IMR-90 (cell line): ENCODE measurements around the gene R3HDML. TPM values are rescaled to one million over a fixed set of nuclear protein-coding genes. Genes with fewer than 3 reads are reported as not detected.

Source experiments
- ATAC-seq: fragments of 200-7000 bp; cut with Tn5 transposase; 2 replicates; pipeline ENCODE4 v1.9.1; 2020; ENCODE audit warnings: low read depth, mild to moderate bottlenecking, moderate library complexity
- BruUV-seq: library from RNA; stranded (reverse); fragments of 400-500 nt; replicated peaks from 2 replicates; lab custom pipeline; 2021; lab: Mats Ljungman, UMichigan
- CTCF ChIA-PET: fragments of 300-600 bp; formaldehyde crosslinking; extraction: SDS; loops from one replicate; lab custom pipeline; 2021; ENCODE audit warnings: antibody characterized with exemption; lab: Yijun Ruan, JAX
- POLR2A ChIA-PET: fragments of 300-600 bp; sonication (Branson Sonifier 250); formaldehyde crosslinking; loops from one replicate; lab custom pipeline; 2022; ENCODE audit warnings: antibody characterized with exemption; ENCODE audit not compliant: unreplicated experiment; lab: Charles Lee
- DNase-seq: peaks from one replicate; pipeline ENCODE4 v3.0.0; 2013
- H2AFZ ChIP-seq: replicated peaks from 2 replicates; pipeline ENCODE3; 2013; ENCODE audit warnings: low read length, mild to moderate bottlenecking; ENCODE audit not compliant: poor library complexity
- H2AK5ac ChIP-seq: 2 replicates; pipeline ENCODE4 v1.6.1; 2013; ENCODE audit warnings: low read depth, low read length, inconsistent platforms
- H2AK9ac ChIP-seq: replicated peaks from 2 replicates; pipeline ENCODE3; 2013; ENCODE audit warnings: mild to moderate bottlenecking, low read depth, low read length, moderate library complexity; ENCODE audit not compliant: poor library complexity
- H2BK120ac ChIP-seq: 2 replicates; pipeline ENCODE4 v1.6.1; 2013; ENCODE audit warnings: low read depth, low read length, inconsistent platforms
- H2BK15ac ChIP-seq: 3 replicates; pipeline ENCODE4 v1.6.1; 2013; ENCODE audit warnings: low read depth, low read length, inconsistent platforms
- H2BK20ac ChIP-seq: 2 replicates; pipeline ENCODE4 v1.6.1; 2013; ENCODE audit warnings: low read depth, mild to moderate bottlenecking, inconsistent platforms, low read length, moderate library complexity
- H2BK5ac ChIP-seq: 2 replicates; pipeline ENCODE4 v1.6.1; 2013; ENCODE audit warnings: mild to moderate bottlenecking, low read depth, low read length, inconsistent platforms; ENCODE audit not compliant: poor library complexity, severe bottlenecking
- H3K14ac ChIP-seq: replicated peaks from 2 replicates; pipeline ENCODE4 v1.6.1; 2013; ENCODE audit warnings: low read depth, low read length, inconsistent platforms
- H3K18ac ChIP-seq: 2 replicates; pipeline ENCODE4 v1.6.1; 2013; ENCODE audit warnings: low read depth, low read length, control low read depth
- H3K23ac ChIP-seq: 2 replicates; pipeline ENCODE4 v1.6.1; 2013; ENCODE audit warnings: low read depth, low read length, inconsistent platforms
- H3K27ac ChIP-seq: 2 replicates; pipeline ENCODE4 v1.5.1; 2013; ENCODE audit warnings: mild to moderate bottlenecking, control low read depth, low read length; ENCODE audit not compliant: insufficient read depth
- H3K27me3 ChIP-seq: 2 replicates; pipeline ENCODE4 v1.6.1; 2013; ENCODE audit warnings: low read length; ENCODE audit not compliant: control insufficient read depth, insufficient read depth
- H3K36me3 ChIP-seq: 2 replicates; pipeline ENCODE4 v1.6.1; 2013; ENCODE audit warnings: low read length, mixed read lengths; ENCODE audit not compliant: control insufficient read depth, insufficient read depth
- H3K4ac ChIP-seq: 2 replicates; pipeline ENCODE4 v1.6.1; 2013; ENCODE audit warnings: low read depth, low read length, inconsistent platforms
- H3K4me1 ChIP-seq: 2 replicates; pipeline ENCODE4 v1.6.1; 2013; ENCODE audit warnings: low read length, mixed read lengths; ENCODE audit not compliant: control insufficient read depth, insufficient read depth
- H3K4me2 ChIP-seq: 2 replicates; pipeline ENCODE4 v1.6.1; 2013; ENCODE audit warnings: low read depth, mild to moderate bottlenecking, control low read depth, low read length, moderate library complexity
- H3K4me3 ChIP-seq: 2 replicates; pipeline ENCODE4 v1.5.1; 2013; ENCODE audit warnings: low read depth, mild to moderate bottlenecking, control low read depth, low read length, moderate library complexity; ENCODE audit not compliant: insufficient read depth
- H3K56ac ChIP-seq: 2 replicates; pipeline ENCODE4 v1.6.1; 2013; ENCODE audit warnings: low read length, inconsistent platforms; ENCODE audit not compliant: insufficient read depth; ENCODE audit errors: extremely low read depth
- H3K79me1 ChIP-seq, 2 experiments: 2 replicates each; pipeline ENCODE4 v1.6.1; 2013; ENCODE audit warnings: low read length in 2 of 2, inconsistent platforms in 1 of 2, low read depth in 1 of 2
- H3K9ac ChIP-seq: 2 replicates; pipeline ENCODE4 v1.6.1; 2013; ENCODE audit warnings: low read depth, low read length, control low read depth
- H3K9me1 ChIP-seq: 2 replicates; pipeline ENCODE4 v1.6.1; 2013; ENCODE audit warnings: low read length, inconsistent platforms; ENCODE audit not compliant: insufficient read depth
- H3K9me3 ChIP-seq: 2 replicates; pipeline ENCODE4 v1.6.1; 2013; ENCODE audit warnings: low read length; ENCODE audit not compliant: control insufficient read depth, insufficient read depth
- H4K20me1 ChIP-seq: 2 replicates; pipeline ENCODE4 v1.6.1; 2013; ENCODE audit warnings: low read length, inconsistent platforms; ENCODE audit not compliant: insufficient read depth
- H4K5ac ChIP-seq: 2 replicates; pipeline ENCODE4 v1.6.1; 2013; ENCODE audit warnings: mild to moderate bottlenecking, low read depth, low read length, control low read depth
- H4K8ac ChIP-seq, 2 experiments: 2 replicates each; pipeline ENCODE4 v1.6.1; 2013; ENCODE audit warnings: low read depth in 2 of 2, low read length in 2 of 2, control low read depth in 1 of 2, inconsistent platforms in 1 of 2
- H4K91ac ChIP-seq: 2 replicates; pipeline ENCODE4 v1.6.1; 2013; ENCODE audit warnings: low read depth, low read length, inconsistent platforms; ENCODE audit not compliant: insufficient read depth
- CEBPB ChIP-seq: IDR thresholded peaks from 2 replicates; pipeline ENCODE4 v1.6.1; 2012; ENCODE audit warnings: low read depth, low read length, improper control_type of control experiment
- CTCF ChIP-seq: conservative IDR thresholded peaks from 2 replicates; pipeline ENCODE4 v1.5.1; 2012; ENCODE audit warnings: mild to moderate bottlenecking, low read depth, low read length, improper control_type of control experiment
- ELK1 ChIP-seq: fragments of 150-350 bp; IDR thresholded peaks from 2 replicates; pipeline ENCODE4 v1.6.1; 2016; ENCODE audit warnings: low read depth, mild to moderate bottlenecking, low read length, moderate library complexity, borderline replicate concordance
- FOS ChIP-seq: fragments of 150-350 bp; IDR thresholded peaks from 2 replicates; pipeline ENCODE4 v1.6.1; 2016; ENCODE audit warnings: low read depth, low read length
- MAFK ChIP-seq: IDR thresholded peaks from 2 replicates; pipeline ENCODE4 v1.6.1; 2012; ENCODE audit warnings: low read depth, low read length, improper control_type of control experiment
- MAZ ChIP-seq: IDR thresholded peaks from 2 replicates; pipeline ENCODE4 v1.6.1; 2012; ENCODE audit warnings: low read depth, mild to moderate bottlenecking, low read length, improper control_type of control experiment, moderate library complexity, borderline replicate concordance
- MXI1 ChIP-seq: IDR thresholded peaks from 2 replicates; pipeline ENCODE4 v1.6.1; 2012; ENCODE audit warnings: low read depth, mild to moderate bottlenecking, low read length, moderate library complexity, borderline replicate concordance
- NFE2L2 ChIP-seq: fragments of 150-350 bp; IDR thresholded peaks from 2 replicates; pipeline ENCODE4 v1.6.1; 2016; ENCODE audit warnings: low read depth, mild to moderate bottlenecking, low read length
- POLR2A ChIP-seq: IDR thresholded peaks from 2 replicates; pipeline ENCODE4 v1.6.1; 2012; ENCODE audit warnings: mild to moderate bottlenecking, low read depth, low read length
- RAD21 ChIP-seq: IDR thresholded peaks from 2 replicates; pipeline ENCODE4 v1.6.1; 2012; ENCODE audit warnings: low read length, improper control_type of control experiment
- RCOR1 ChIP-seq: IDR thresholded peaks from 2 replicates; pipeline ENCODE4 v1.6.1; 2012; ENCODE audit warnings: mild to moderate bottlenecking, low read length, improper control_type of control experiment; ENCODE audit not compliant: insufficient replicate concordance
- RFX5 ChIP-seq: IDR thresholded peaks from 2 replicates; pipeline ENCODE4 v1.8.0; 2012; ENCODE audit warnings: low read depth, mild to moderate bottlenecking, low read length, moderate library complexity
- SMC3 ChIP-seq: fragments of 150-350 bp; IDR thresholded peaks from 2 replicates; pipeline ENCODE4 v1.6.1; 2016; ENCODE audit warnings: low read depth, mild to moderate bottlenecking, antibody characterized with exemption, low read length, moderate library complexity
- USF2 ChIP-seq: fragments of 150-350 bp; IDR thresholded peaks from 2 replicates; pipeline ENCODE4 v1.6.1; 2017; ENCODE audit warnings: mild to moderate bottlenecking, antibody characterized with exemption, low read length, low read depth
- WGBS, 2 experiments: methylation state at CpG; one replicate each; pipeline versions ENCODE4 v1.1.5 to v1.1.7; 2013; ENCODE audit warnings: missing lambda C conversion rate in 2 of 2; ENCODE audit not compliant: insufficient read length in 1 of 2; ENCODE audit errors: extremely low coverage in 2 of 2; 5-methylcytosine and 5-hydroxymethylcytosine counted together
- dilution Hi-C: fragments of 300-500 bp; cut with HindIII; formaldehyde crosslinking; loops from one replicate; pipeline ENCODE4 v1.14.3; 2018; ENCODE audit warnings: low sequenced_read_pairs; ENCODE audit not compliant: unreplicated experiment
- in situ Hi-C: fragments of 300-500 bp; cut with MboI; formaldehyde crosslinking; loops from 3 replicates; pipeline ENCODE4 v1.14.3; 2019; ENCODE audit warnings: low sequenced_read_pairs, inconsistent platforms, mixed read lengths
- intact Hi-C: fragments of 100-400 bp; cut with micrococcal nuclease; formaldehyde crosslinking; loops from 2 replicates; pipeline ENCODE4 v1.10.0; 2022
- polyA plus RNA-seq, 3 experiments: library from polyadenylated mRNA; depleted of rRNA; stranded (reverse); fragments of >200 nt; gene quantifications; 2 replicates each; pipeline ENCODE4 v1.2.3, GENCODE V29; 2012; ENCODE audit warnings: low replicate concordance in 1 of 3
- total RNA-seq: library from RNA; depleted of rRNA; stranded (reverse); fragments of >200 nt; gene quantifications from 2 replicates; pipeline ENCODE4 v1.2.3, GENCODE V29; 2012

R3HDML gene
- total and polyA plus RNA-seq, 2 of the 4 experiments (the other 2 are of a cell fraction): not detected

- no peak overlapping the region for H3K9ac ChIP-seq
- H3K18ac ChIP-seq: no peak overlapping the region
- H3K4me1 ChIP-seq: no peaks in the 10 kb centered on the region
- intact Hi-C loops (no loop called here), dilution Hi-C loops (no loop called here), in situ Hi-C loops (no loop called here)
- no peak overlapping the region for H2AK5ac ChIP-seq
- no peak overlapping the region for H3K23ac ChIP-seq
- H3K9me3 ChIP-seq: no peaks in the 10 kb centered on the region
- H4K20me1 ChIP-seq: no peaks in the 10 kb centered on the region
- WGBS, 2 experiments: no CpG with 5 or more reads among the region's 6 CpGs
- H2AK9ac ChIP-seq: no peak overlapping the region
- no peak overlapping the region for H3K4ac ChIP-seq
- H3K79me1 ChIP-seq: no peaks in the 10 kb centered on the region
- TF ChIP-seq POLR2A (no peak), CTCF (no peak), RFX5 (no peak), NFE2L2 (no peak), FOS (no peak), MAZ (no peak), SMC3 (no peak), MXI1 (no peak), USF2 (no peak), MAFK (no peak), ELK1 (no peak), CEBPB (no peak), RAD21 (no peak), RCOR1 (no peak)
- H3K4me3 ChIP-seq: no peak overlapping the region
- CTCF ChIA-PET: no interaction called here
- ATAC-seq (peak; percentile 76), DNase-seq (peak; percentile 8)
- H4K8ac ChIP-seq: no peak overlapping the region
- no peak overlapping the region; the same call in 1 of the 2 replicates for H3K4me2 ChIP-seq
- H2BK120ac ChIP-seq: no peak overlapping the region
- H2BK5ac ChIP-seq: no peak overlapping the region
- POLR2A ChIA-PET: no interaction called here
- H2AFZ ChIP-seq: no peak overlapping the region
- BruUV-seq: no TSS peak
- H2BK15ac ChIP-seq: no peak overlapping the region
- H3K36me3 ChIP-seq: no peaks in the 10 kb centered on the region
- no peak overlapping the region for H4K5ac ChIP-seq
- H3K27me3 ChIP-seq: peaks cover 20% of the 10 kb centered on the region
- no peaks in the 10 kb centered on the region for H3K9me1 ChIP-seq
- no peak overlapping the region for H2BK20ac ChIP-seq
- no peak overlapping the region for H3K56ac ChIP-seq
- no peak overlapping the region for H3K27ac ChIP-seq
- H3K14ac ChIP-seq: no peak overlapping the region
- H4K91ac ChIP-seq: no peak overlapping the region
These were observed 5.4 kb downstream of the R3HDML start for GRCh38 chr20:44342248-44342647.
